A673 (cell line): ENCODE results near the gene FGR.

Experiments used
- EZH2 ChIP-seq: fragments of 200-600 bp; sonication (generic); IDR thresholded peaks from 2 replicates; pipeline ENCODE4 v1.6.1; 2017; ENCODE audit warnings: borderline replicate concordance, low read depth, mild to moderate bottlenecking, mixed read lengths, antibody characterized with exemption, low read length; ENCODE audit not compliant: poor library complexity, severe bottlenecking
- TF ChIP-seq, protein P1 (sequence below): fragments of 300-800, 200-600 bp; sonication (generic); conservative IDR thresholded peaks from 2 replicates; pipeline ENCODE4 v1.5.1; 2017; ENCODE audit warnings: low read depth, mild to moderate bottlenecking, antibody characterized with exemption, low read length, moderate library complexity, mixed read lengths

DNA sequence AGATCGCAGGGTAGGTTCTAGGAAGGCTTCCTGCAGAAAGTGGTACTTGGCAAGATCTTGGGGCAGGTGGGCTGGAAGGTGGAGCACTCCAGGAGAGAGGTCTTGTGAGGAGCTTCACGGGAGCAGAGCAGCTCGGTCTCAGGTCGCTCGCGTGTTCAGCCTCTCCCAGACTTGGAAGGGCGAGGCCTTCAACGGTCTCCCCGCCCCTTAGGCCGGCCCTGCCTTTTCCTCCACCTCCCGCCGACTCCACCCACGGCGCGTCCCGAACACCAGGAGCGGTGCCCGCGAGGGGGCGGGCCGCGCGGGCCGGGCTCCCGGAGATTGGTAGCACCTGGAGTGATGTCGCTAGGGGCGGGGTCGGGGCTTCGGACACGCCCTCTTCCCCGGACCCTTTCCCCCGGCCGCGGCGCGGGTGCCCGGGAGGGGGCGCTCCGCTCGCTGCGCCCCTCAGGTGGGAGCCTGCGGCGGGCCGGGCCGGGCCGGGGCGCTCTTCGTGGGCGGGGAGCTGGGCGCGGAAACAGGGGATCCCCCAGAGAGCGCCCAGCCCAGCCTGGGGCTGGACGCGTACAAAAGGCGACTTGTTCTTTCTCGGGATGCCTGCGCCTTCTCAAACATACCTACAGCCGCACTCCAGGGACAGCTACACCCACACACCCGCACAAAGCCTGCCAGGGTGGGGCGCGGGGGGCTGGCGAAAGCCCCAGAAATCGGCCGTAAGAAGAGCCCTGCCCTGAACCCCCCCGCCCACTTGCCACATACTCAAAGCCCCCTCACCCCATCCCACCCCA lies 66.5 kb downstream of the FGR start:
- TF ChIP-seq, protein P1, sequence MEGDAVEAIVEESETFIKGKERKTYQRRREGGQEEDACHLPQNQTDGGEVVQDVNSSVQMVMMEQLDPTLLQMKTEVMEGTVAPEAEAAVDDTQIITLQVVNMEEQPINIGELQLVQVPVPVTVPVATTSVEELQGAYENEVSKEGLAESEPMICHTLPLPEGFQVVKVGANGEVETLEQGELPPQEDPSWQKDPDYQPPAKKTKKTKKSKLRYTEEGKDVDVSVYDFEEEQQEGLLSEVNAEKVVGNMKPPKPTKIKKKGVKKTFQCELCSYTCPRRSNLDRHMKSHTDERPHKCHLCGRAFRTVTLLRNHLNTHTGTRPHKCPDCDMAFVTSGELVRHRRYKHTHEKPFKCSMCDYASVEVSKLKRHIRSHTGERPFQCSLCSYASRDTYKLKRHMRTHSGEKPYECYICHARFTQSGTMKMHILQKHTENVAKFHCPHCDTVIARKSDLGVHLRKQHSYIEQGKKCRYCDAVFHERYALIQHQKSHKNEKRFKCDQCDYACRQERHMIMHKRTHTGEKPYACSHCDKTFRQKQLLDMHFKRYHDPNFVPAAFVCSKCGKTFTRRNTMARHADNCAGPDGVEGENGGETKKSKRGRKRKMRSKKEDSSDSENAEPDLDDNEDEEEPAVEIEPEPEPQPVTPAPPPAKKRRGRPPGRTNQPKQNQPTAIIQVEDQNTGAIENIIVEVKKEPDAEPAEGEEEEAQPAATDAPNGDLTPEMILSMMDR: peak; percentile 71
- TF ChIP-seq EZH2: no peak
